MM.1S (cell line): Measurements from ENCODE around the gene ENOX1.

Experiments used
- DNase-seq: peaks from one replicate; pipeline ENCODE4 v3.0.0-alpha.2; 2015
- H2AFZ ChIP-seq: fragments of 300-600 bp; sonication (generic); 2 replicates; pipeline ENCODE4 v1.6.0; 2016; ENCODE audit warnings: antibody characterized with exemption, low read length
- H3F3A ChIP-seq: fragments of 300-600 bp; sonication (generic); 2 replicates; pipeline ENCODE4 v1.6.1; 2016; ENCODE audit warnings: mild to moderate bottlenecking, antibody characterized with exemption, low read length, moderate library complexity, mixed read lengths; ENCODE audit not compliant: insufficient read depth
- H3K27ac ChIP-seq: fragments of 300-600 bp; sonication (generic); 2 replicates; pipeline ENCODE4 v1.5.1; 2016; ENCODE audit warnings: mild to moderate bottlenecking, low read length
- H3K27me3 ChIP-seq: fragments of 300-600 bp; sonication (generic); replicated peaks from 2 replicates; pipeline ENCODE4 v1.6.0; 2016; ENCODE audit warnings: low read length; ENCODE audit not compliant: insufficient read depth
- H3K36me3 ChIP-seq: fragments of 300-600 bp; sonication (generic); replicated peaks from 2 replicates; pipeline ENCODE4 v1.6.1; 2016; ENCODE audit warnings: mild to moderate bottlenecking, low read length, mixed read lengths; ENCODE audit not compliant: insufficient read depth
- H3K4me1 ChIP-seq: fragments of 300-600 bp; sonication (generic); 2 replicates; pipeline ENCODE4 v1.6.1; 2016; ENCODE audit warnings: low read length, mixed read lengths
- H3K4me2 ChIP-seq: fragments of 300-600 bp; sonication (generic); 2 replicates; pipeline ENCODE4 v1.6.0; 2016; ENCODE audit warnings: low read depth, low read length
- H3K4me3 ChIP-seq: fragments of 300-600 bp; sonication (generic); 2 replicates; pipeline ENCODE4 v1.5.1; 2016; ENCODE audit warnings: low read length, mixed read lengths
- H3K79me2 ChIP-seq: fragments of 300-600 bp; sonication (generic); 2 replicates; pipeline ENCODE4 v1.6.1; 2016; ENCODE audit warnings: mixed run types, low read length, mixed read lengths
- H3K9ac ChIP-seq: fragments of 300-600 bp; sonication (generic); 2 replicates; pipeline ENCODE4 v1.6.1; 2016; ENCODE audit warnings: low read length, mixed read lengths
- H3K9me2 ChIP-seq: fragments of 300-600 bp; sonication (generic); replicated peaks from 2 replicates; pipeline ENCODE4 v1.6.1; 2016; ENCODE audit warnings: mild to moderate bottlenecking, low read length, mixed read lengths; ENCODE audit not compliant: insufficient read depth
- H3K9me3 ChIP-seq: fragments of 300-600 bp; sonication (generic); replicated peaks from 2 replicates; pipeline ENCODE4 v1.6.1; 2016; ENCODE audit warnings: mild to moderate bottlenecking, low read length, mixed read lengths; ENCODE audit not compliant: insufficient read depth
- H4K20me1 ChIP-seq: fragments of 300-600 bp; sonication (generic); 2 replicates; pipeline ENCODE4 v1.6.1; 2016; ENCODE audit warnings: mild to moderate bottlenecking, low read length, moderate library complexity, mixed read lengths; ENCODE audit not compliant: insufficient read depth
- EZH2 ChIP-seq: fragments of 300-600 bp; sonication (generic); optimal IDR thresholded peaks from 2 replicates; pipeline ENCODE3; 2017; ENCODE audit warnings: low read depth, mild to moderate bottlenecking, antibody characterized with exemption, low read length, mixed read lengths
- EZH2phosphoT487 ChIP-seq: fragments of 300-600 bp; sonication (generic); IDR thresholded peaks from 2 replicates; pipeline ENCODE4 v1.6.1; 2018; ENCODE audit warnings: antibody characterized with exemption, low read length
- TF ChIP-seq, protein P1 (sequence below): fragments of 300-600 bp; sonication (generic); IDR thresholded peaks from 2 replicates; pipeline ENCODE4 v1.5.1; 2016; ENCODE audit warnings: antibody characterized with exemption, low read length, mixed read lengths

Gene ENOX1

DNA sequence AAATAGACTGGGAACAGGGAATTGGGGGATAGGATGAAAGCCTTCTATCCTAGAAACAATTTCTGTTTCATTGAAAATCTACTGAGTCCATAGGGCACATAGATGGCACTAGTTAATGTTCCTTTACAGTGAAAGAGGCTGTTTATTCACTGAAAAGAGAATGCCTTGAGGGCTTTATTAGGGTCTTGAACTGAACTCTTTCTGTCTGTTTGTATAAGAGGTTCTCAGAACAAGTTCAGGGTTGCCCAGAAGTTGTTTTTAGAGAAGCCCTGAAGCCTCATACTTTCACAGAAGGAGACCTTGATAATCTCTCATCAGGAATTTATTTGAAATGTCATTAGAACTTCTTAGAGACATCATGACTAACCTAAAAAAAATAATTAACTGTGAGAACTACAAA, 43.9 kb downstream of the ENOX1 start:
- Histone ChIP-seq H3K4me3 (no peak overlapping the region), H3K4me1 (no peaks in the 10 kb centered on the region), H4K20me1 (no peaks in the 10 kb centered on the region), H3K36me3 (no peaks in the 10 kb centered on the region), H2AFZ (no peak overlapping the region), H3K9me2 (no peaks in the 10 kb centered on the region), H3K27me3 (no peaks in the 10 kb centered on the region), H3K4me2 (no peak overlapping the region), H3K79me2 (no peaks in the 10 kb centered on the region), H3K27ac (no peak overlapping the region), H3K9me3 (no peaks in the 10 kb centered on the region), H3F3A (no peaks in the 10 kb centered on the region), H3K9ac (no peak overlapping the region)
- no peak for DNase-seq
- TF ChIP-seq, protein P1, sequence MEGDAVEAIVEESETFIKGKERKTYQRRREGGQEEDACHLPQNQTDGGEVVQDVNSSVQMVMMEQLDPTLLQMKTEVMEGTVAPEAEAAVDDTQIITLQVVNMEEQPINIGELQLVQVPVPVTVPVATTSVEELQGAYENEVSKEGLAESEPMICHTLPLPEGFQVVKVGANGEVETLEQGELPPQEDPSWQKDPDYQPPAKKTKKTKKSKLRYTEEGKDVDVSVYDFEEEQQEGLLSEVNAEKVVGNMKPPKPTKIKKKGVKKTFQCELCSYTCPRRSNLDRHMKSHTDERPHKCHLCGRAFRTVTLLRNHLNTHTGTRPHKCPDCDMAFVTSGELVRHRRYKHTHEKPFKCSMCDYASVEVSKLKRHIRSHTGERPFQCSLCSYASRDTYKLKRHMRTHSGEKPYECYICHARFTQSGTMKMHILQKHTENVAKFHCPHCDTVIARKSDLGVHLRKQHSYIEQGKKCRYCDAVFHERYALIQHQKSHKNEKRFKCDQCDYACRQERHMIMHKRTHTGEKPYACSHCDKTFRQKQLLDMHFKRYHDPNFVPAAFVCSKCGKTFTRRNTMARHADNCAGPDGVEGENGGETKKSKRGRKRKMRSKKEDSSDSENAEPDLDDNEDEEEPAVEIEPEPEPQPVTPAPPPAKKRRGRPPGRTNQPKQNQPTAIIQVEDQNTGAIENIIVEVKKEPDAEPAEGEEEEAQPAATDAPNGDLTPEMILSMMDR = no peak
- TF ChIP-seq EZH2 (no peak), EZH2phosphoT487 (no peak)

DNA sequence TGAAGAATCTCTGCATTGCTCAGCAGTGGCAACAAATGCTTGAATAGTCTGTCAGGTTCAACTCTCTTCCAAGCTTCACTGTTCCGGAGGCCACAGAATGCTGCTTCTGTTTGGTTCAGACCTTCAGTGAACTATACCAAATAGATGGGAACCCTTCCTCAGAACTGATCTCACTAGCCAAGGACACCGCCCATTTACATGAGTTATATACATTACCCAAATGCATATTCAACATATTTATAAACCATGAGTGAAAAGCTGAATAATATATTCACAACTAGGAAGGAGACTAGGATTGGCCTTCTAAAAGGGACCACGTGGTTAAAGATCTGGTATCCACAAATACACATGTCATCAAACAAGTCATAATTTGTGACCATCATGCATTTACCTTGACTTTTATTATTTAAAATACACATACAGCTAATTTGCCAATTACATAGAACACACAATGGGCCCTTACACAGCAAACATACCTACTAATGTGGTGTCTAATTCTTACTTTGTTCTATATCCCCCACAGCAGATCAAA, 49.3 kb downstream of the ENOX1 start:
- Histone ChIP-seq H2AFZ (no peak overlapping the region), H3K9ac (no peak overlapping the region), H4K20me1 (no peaks in the 10 kb centered on the region), H3K79me2 (no peaks in the 10 kb centered on the region), H3K4me3 (no peak overlapping the region), H3K9me3 (no peaks in the 10 kb centered on the region), H3K9me2 (no peaks in the 10 kb centered on the region), H3K27me3 (no peaks in the 10 kb centered on the region), H3K27ac (no peak overlapping the region), H3K4me2 (no peak overlapping the region), H3F3A (no peaks in the 10 kb centered on the region), H3K36me3 (no peaks in the 10 kb centered on the region), H3K4me1 (no peaks in the 10 kb centered on the region)
- TF ChIP-seq EZH2phosphoT487 = no peak
- no peak for TF ChIP-seq EZH2
- TF ChIP-seq, protein P1 = no peak
- DNase-seq = no peak

DNA sequence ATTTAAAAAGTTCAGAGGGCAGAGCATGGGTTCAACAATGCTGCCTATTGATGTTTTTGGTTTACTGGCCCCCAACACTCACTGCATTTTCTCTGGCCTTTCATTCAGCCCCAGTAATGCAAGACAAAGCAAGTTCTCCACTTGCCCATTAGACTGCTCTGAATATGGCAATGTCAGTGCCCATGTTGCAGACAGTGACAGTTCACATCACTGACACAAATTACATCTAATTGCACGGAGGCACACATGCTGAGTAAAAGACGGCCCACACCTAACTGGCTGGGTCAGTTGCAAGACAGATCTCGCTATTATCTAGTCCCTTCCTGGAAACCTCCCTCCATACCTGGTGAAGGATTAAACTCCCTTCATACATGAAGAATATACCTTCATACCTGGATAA, 54.0 kb downstream of the ENOX1 start:
- Histone ChIP-seq H3K9me2 (no peaks in the 10 kb centered on the region), H4K20me1 (no peaks in the 10 kb centered on the region), H3K4me2 (no peak overlapping the region), H3K9me3 (no peaks in the 10 kb centered on the region), H3K36me3 (no peaks in the 10 kb centered on the region), H3F3A (no peaks in the 10 kb centered on the region), H3K27ac (no peak overlapping the region), H3K27me3 (no peaks in the 10 kb centered on the region), H3K79me2 (no peaks in the 10 kb centered on the region), H3K4me3 (no peak overlapping the region), H3K4me1 (no peaks in the 10 kb centered on the region), H2AFZ (no peak overlapping the region), H3K9ac (no peak overlapping the region)
- no peak for TF ChIP-seq EZH2phosphoT487
- TF ChIP-seq, protein P1 = no peak
- no peak for TF ChIP-seq EZH2
- DNase-seq = no peak
